Measurements from ENCODE around the gene PIM3.
A peak's percentile ranks its signal among the peaks of the same experiment; 100 is the strongest.

The PIM3 gene

DNA sequence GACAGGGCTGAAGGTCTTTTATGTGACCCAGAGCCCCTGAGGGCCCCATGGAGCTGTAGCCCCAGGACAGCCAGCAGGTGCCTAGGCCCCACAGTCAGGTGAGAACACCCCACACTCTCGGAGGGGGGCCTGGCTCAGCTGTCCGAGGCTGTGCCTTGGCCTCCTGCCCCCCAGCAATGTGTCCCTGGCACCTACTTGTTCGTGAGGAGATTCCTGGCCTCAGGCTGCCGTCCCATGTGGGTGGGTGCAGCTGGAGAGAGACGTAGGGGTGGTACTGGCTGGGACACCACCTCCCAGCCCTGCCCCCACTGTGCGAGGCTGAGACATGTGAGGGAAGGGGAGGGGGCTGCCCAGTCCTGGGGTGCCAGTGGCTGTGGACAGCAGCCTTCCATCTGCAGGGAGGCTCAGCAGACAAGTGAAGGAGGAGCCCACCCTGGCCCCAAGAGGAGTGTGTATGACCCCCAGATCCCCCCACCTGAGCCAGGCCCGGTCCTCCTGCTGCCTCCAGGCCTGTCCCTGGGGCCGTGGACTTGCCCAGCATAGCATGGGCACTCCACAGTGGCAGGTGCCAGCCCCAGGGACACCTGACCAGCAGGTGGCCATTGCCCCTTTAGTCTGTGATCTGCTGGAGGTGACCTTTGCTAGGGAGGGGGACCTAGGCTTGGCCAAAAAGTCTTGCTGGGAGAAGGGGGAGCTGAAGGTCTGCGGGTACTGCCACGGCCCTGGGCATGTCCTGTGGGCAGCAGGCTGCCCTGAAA is 35.0 kb downstream of the PIM3 start:
- no peak overlapping the region for H3K27ac ChIP-seq (ENCODE audit: low read depth, low read length, severe bottlenecking)
- no peaks in the 10 kb centered on the region for H3K36me3 ChIP-seq (ENCODE audit: control insufficient read depth, insufficient read depth, low read length)
- no peaks in the 10 kb centered on the region for H3K4me1 ChIP-seq (ENCODE audit: control insufficient read depth, insufficient read depth, low read length, poor library complexity, severe bottlenecking)
- WGBS, 2 experiments (ENCODE audit: insufficient coverage in 2 of 2), result 86 to 91% methylated on average over 7 to 10 of the region's 10 CpGs
- H3K4me3 ChIP-seq (ENCODE audit: extremely low read depth, insufficient read depth, low read length, poor library complexity, severe bottlenecking), result no peak overlapping the region
- peaks cover 8% of the 10 kb centered on the region for H3K9me3 ChIP-seq (ENCODE audit: control insufficient read depth, low read length)

DNA sequence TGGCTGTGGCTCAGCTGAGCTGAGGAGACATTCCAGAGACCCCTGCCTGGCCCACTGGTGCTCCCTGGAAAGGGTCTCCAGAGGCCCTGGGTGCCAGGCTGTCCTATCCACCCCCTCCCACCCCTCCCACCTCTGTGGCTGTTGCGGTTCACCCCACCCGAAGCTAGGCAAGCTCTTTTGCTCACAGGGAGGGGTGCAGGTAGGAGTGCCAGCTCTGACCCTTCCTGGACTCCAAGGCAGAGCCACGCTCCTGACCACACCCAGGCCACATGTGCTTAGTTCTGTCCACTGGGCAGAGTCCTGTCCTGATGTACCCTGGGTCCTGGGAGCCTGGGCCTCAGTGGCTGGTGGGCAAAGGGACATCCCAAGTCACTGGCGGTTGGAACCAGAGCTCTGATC is 35.5 kb downstream of the PIM3 start:
- 89 to 100% methylated on average over 3 to 4 of the region's 4 CpGs for WGBS, 2 experiments (ENCODE audit: insufficient coverage in 2 of 2)
- no peaks in the 10 kb centered on the region for H3K36me3 ChIP-seq (ENCODE audit: control insufficient read depth, insufficient read depth, low read length)
- H3K9me3 ChIP-seq (ENCODE audit: control insufficient read depth, low read length), result peaks cover 2% of the 10 kb centered on the region
- H3K4me3 ChIP-seq (ENCODE audit: extremely low read depth, insufficient read depth, low read length, poor library complexity, severe bottlenecking), result no peak overlapping the region
- no peak overlapping the region for H3K27ac ChIP-seq (ENCODE audit: low read depth, low read length, severe bottlenecking)
- H3K4me1 ChIP-seq (ENCODE audit: control insufficient read depth, insufficient read depth, low read length, poor library complexity, severe bottlenecking), result no peaks in the 10 kb centered on the region

DNA sequence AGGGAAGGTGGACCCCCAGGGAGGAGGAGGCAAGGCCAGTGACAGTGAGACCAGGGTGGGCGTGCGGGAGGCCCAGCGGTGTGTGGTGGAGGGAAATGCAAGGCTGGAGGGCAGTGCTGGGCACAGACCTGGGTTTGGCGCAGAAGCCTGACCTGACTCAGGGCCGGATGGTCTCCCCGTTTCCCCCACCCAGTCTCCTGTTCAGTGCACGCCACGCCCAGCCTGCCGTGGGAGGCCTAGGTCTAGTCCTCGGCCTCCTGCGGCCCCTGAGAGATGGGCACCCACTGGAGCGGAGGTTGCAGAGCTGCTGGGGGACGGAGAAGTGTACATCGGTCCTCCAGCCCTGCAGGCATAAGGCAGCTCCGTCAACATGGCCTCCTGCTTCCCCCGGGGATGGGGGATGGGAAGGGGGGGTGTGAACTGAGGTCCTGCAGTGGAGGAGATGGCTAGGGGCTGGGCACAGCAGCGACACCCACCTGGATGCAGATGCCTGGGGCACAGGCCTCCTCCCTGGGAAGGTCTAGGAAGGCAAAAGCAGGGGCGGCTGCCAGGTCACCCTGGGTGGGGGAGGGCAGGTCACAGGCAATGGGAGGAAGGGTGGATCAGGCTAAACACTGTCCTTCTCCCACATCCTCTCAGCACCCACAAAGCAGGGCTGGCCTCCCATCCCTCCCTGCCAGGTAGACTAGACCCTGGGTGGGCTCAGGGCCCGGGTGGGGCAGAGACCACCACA is 36.1 kb downstream of the PIM3 start:
- Histone ChIP-seq H3K9me3 (ENCODE audit: control insufficient read depth, low read length) (no peaks in the 10 kb centered on the region), H3K4me3 (ENCODE audit: extremely low read depth, insufficient read depth, low read length, poor library complexity, severe bottlenecking) (no peak overlapping the region), H3K27ac (ENCODE audit: low read depth, low read length, severe bottlenecking) (no peak overlapping the region), H3K4me1 (ENCODE audit: control insufficient read depth, insufficient read depth, low read length, poor library complexity, severe bottlenecking) (no peaks in the 10 kb centered on the region), H3K36me3 (ENCODE audit: control insufficient read depth, insufficient read depth, low read length) (no peaks in the 10 kb centered on the region)
- 85 to 86% methylated on average over 12 to 13 of the region's 19 CpGs for WGBS, 2 experiments (ENCODE audit: insufficient coverage in 2 of 2)

DNA sequence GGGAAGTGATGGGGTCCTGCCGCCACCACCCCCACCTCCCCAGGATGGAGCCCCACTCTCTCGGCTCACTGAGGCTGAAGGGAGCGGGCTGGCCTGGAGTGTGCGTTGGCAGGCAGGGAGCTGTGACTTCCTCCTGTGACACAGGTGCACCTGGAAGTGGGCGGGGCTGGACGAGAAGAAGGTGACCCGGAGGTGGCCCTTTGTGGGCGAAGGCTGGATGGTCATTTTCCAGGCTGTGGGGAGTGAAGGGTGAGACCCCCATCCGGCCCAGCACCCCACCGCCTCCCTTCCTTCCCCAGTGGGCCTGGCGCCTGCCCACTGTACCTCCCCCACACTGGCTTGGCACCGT is 36.7 kb downstream of the PIM3 start:
- Histone ChIP-seq H3K9me3 (ENCODE audit: control insufficient read depth, low read length) (no peaks in the 10 kb centered on the region), H3K27ac (ENCODE audit: low read depth, low read length, severe bottlenecking) (no peak overlapping the region), H3K4me1 (ENCODE audit: control insufficient read depth, insufficient read depth, low read length, poor library complexity, severe bottlenecking) (no peaks in the 10 kb centered on the region), H3K4me3 (ENCODE audit: extremely low read depth, insufficient read depth, low read length, poor library complexity, severe bottlenecking) (no peak overlapping the region), H3K36me3 (ENCODE audit: control insufficient read depth, insufficient read depth, low read length) (no peaks in the 10 kb centered on the region)
- 85 to 88% methylated on average over 5 to 8 of the region's 12 CpGs for WGBS, 2 experiments (ENCODE audit: insufficient coverage in 2 of 2)

DNA sequence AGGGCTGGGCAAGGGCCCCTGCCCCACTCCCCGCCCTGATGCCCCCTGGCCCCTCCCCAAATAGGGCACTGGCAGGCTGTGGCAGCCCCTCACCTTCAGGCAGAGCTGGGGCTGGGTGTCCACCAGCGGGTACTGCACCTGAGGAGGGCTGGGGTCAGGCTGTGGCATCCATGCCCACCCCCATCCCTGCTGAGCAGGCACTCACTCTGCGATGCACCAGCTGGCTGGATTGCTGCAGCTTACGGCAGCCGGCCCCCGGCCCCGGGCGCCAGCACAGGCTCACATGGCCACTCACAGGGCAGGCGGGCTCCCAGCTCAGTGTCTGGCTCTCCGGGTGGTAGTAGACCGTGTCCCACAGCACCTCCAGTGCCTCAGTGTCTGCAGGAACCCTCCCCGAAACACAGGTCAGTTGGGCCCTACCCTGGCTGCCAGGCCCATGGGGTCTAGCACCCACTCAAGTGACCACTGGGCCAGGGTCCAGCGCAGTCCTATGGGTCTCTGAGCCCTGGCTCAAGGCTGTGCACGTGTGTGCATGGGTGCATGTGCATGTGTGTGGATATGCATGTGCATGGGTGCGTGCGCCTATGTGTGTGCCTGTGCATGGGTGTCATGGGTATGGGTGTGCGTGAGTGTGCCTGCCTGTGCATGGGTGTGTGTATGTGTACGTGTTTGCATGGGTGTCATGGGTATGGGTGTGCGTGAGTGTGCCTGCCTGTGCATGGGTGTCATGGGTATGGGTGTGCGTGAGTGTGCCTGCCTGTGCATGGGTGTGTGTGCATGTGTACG is 37.6 kb downstream of the PIM3 start:
- H3K4me3 ChIP-seq (ENCODE audit: extremely low read depth, insufficient read depth, low read length, poor library complexity, severe bottlenecking), result no peak overlapping the region
- H3K4me1 ChIP-seq (ENCODE audit: control insufficient read depth, insufficient read depth, low read length, poor library complexity, severe bottlenecking), result no peaks in the 10 kb centered on the region
- H3K36me3 ChIP-seq (ENCODE audit: control insufficient read depth, insufficient read depth, low read length), result no peaks in the 10 kb centered on the region
- 93 to 95% methylated on average over 13 to 21 of the region's 21 CpGs for WGBS, 2 experiments (ENCODE audit: insufficient coverage in 2 of 2)
- H3K9me3 ChIP-seq (ENCODE audit: control insufficient read depth, low read length), result no peaks in the 10 kb centered on the region
- H3K27ac ChIP-seq (ENCODE audit: low read depth, low read length, severe bottlenecking), result no peak overlapping the region

DNA sequence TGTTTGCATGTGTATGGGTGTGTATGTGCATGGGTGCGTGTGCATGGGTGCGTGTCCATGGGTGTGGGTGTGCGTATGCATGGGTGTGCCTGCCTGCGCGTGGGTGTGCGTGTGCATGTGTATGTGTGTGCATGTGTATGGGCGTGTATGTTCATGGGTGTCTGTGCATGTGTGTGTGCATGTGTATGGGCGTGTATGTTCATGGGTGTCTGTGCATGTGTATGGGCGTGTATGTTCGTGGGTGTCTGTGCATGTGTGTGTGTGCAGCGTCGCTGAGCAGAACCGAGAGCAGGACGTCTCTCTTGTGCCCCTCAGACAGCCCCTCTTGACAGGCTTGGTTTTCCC is 38.1 kb downstream of the PIM3 start:
- 95 to 96% methylated on average over 10 of the region's 14 CpGs for WGBS, 2 experiments (ENCODE audit: insufficient coverage in 2 of 2)
- Histone ChIP-seq H3K4me3 (ENCODE audit: extremely low read depth, insufficient read depth, low read length, poor library complexity, severe bottlenecking) (no peak overlapping the region), H3K4me1 (ENCODE audit: control insufficient read depth, insufficient read depth, low read length, poor library complexity, severe bottlenecking) (no peaks in the 10 kb centered on the region), H3K36me3 (ENCODE audit: control insufficient read depth, insufficient read depth, low read length) (no peaks in the 10 kb centered on the region), H3K27ac (ENCODE audit: low read depth, low read length, severe bottlenecking) (no peak overlapping the region), H3K9me3 (ENCODE audit: control insufficient read depth, low read length) (no peaks in the 10 kb centered on the region)

DNA sequence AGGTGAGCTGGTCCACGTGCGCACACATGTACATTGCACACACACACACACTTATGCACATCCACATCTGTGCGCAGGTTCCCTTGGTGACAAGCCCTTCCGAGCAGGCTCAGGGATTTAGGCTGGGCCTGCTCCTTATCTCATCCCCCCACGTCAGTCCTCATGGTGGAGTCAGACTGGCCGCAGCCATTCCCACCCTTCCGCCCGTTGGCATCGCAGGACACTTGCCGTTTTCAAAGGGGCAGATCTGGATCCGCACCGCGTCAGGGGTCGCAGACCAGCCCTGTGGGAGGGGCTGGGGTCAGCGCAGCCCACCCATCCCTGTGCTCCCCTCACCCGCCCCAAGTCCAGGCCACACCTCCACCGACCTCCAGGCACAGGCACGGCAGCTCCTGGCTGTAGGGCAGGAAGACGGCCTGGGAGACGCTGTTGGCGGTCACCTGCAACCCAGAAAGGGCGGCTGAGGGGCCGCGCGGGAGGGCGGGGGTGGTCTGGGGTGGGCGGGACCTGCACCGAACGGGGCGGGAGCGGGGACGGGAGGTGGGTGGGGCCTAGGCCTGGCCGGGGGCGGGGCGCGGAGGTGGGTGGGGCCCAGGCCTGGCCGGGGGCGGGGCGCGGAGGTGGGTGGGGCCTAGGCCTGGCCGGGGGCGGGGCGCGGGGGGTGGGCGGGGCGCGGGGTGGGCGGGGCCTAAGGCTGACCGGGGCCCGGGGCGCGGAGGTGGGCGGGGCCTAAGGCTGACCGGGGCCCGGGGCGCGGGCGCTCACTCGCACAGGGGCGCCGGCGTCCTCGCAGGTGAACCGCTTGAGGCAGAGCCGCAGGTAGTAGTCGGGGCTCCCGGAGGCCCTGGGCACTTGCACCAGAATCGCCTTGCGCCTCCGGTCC is 38.7 kb downstream of the PIM3 start:
- Histone ChIP-seq H3K4me1 (ENCODE audit: control insufficient read depth, insufficient read depth, low read length, poor library complexity, severe bottlenecking) (no peaks in the 10 kb centered on the region), H3K9me3 (ENCODE audit: control insufficient read depth, low read length) (no peaks in the 10 kb centered on the region), H3K27ac (ENCODE audit: low read depth, low read length, severe bottlenecking) (no peak overlapping the region), H3K4me3 (ENCODE audit: extremely low read depth, insufficient read depth, low read length, poor library complexity, severe bottlenecking) (peak overlapping the region; percentile 23), H3K36me3 (ENCODE audit: control insufficient read depth, insufficient read depth, low read length) (no peaks in the 10 kb centered on the region)
- WGBS, 2 experiments (ENCODE audit: insufficient coverage in 2 of 2), result 13% methylated on average over 33 to 35 of the region's 70 CpGs

DNA sequence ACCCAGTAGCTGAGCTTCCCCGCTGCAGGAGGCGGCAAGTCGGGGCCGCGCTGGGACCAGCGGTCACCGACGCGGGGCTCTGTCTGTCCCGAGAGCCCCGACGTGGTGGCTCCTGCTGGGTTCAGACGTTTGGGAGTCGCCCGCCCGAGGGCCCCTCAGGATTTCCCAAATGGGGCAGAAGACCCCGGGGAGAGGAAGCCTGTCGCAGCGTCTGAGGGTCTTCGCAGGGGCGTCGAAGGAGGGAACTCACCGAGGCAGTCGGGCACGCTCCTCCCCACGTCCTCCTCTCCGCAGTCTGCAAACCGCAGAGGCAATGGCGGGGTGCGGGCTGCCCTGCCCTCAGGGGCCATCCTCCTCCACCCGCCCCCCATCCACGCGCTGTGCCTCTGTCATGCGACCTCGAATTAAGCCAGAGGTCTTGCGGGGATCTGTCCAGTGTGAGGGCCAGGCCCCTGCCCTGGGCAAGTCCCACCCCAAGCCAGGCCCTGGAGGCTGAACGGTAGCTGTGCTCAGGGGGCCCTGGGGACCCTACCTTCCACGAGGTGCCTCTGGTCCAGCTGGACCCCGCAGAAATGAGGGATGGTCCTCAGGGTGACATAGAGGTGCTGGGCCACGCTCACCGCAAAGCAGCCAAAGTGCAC is 39.5 kb downstream of the PIM3 start:
- H3K4me3 ChIP-seq (ENCODE audit: extremely low read depth, insufficient read depth, low read length, poor library complexity, severe bottlenecking), result peak overlapping the region; percentile 23
- no peaks in the 10 kb centered on the region for H3K9me3 ChIP-seq (ENCODE audit: control insufficient read depth, low read length)
- no peak overlapping the region for H3K27ac ChIP-seq (ENCODE audit: low read depth, low read length, severe bottlenecking)
- no peaks in the 10 kb centered on the region for H3K36me3 ChIP-seq (ENCODE audit: control insufficient read depth, insufficient read depth, low read length)
- 39 to 40% methylated on average over 34 to 41 of the region's 41 CpGs for WGBS, 2 experiments (ENCODE audit: insufficient coverage in 2 of 2)
- no peaks in the 10 kb centered on the region for H3K4me1 ChIP-seq (ENCODE audit: control insufficient read depth, insufficient read depth, low read length, poor library complexity, severe bottlenecking)

DNA sequence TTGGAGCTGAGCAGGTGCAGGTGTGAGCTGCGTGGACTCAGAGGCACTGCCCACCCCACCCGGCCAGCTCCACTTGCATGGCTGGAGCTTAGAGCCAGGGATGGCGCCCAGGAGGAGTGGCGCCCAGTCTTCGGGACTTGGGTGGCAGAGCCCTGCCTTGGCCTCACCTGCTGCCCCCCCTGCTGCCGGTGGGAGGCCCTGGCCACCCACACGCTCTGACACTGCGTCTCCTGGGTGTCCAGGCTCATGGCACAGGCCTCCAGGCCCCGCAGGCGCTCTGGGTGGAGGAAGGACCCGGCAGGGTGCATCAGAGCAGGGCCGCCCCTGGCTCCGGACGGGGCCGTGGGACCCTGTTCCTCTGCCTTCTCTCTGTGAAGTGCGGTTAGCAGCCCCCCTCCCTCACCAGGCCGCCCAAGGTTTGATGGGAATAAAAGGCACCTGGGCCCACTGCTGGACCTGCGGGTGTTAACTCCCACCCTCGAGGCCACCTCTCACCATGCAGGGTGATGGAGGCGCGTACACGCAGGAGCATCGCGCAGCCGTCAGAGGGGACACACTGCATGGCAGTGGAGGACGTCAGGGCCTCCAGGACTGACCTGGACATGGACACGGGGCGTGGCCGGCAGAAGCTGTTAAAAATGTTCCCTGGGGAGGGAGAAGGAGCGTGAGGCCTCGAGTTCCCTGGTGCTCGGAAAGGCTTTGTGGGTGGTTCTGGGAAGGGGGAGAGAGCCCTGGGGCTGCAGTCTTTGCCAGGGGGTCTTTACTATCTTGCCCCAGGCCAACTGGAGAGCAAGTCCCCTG is 40.2 kb downstream of the PIM3 start:
- H3K36me3 ChIP-seq (ENCODE audit: control insufficient read depth, insufficient read depth, low read length), result no peaks in the 10 kb centered on the region

More for the DNA sequence above, 40.2 kb downstream of the PIM3 start:
- Histone ChIP-seq H3K9me3 (ENCODE audit: control insufficient read depth, low read length) (no peaks in the 10 kb centered on the region), H3K4me1 (ENCODE audit: control insufficient read depth, insufficient read depth, low read length, poor library complexity, severe bottlenecking) (no peaks in the 10 kb centered on the region), H3K27ac (ENCODE audit: low read depth, low read length, severe bottlenecking) (no peak overlapping the region), H3K4me3 (ENCODE audit: extremely low read depth, insufficient read depth, low read length, poor library complexity, severe bottlenecking) (no peak overlapping the region)
- 91 to 98% methylated on average over 24 to 26 of the region's 32 CpGs for WGBS, 2 experiments (ENCODE audit: insufficient coverage in 2 of 2)
